IMR-90 (cell line): ENCODE data around the gene SYNGR4. TPM values are rescaled to one million over a fixed set of nuclear protein-coding genes. Genes with fewer than 3 reads are reported as not detected.

Experiments used
- ATAC-seq: fragments of 200-7000 bp; cut with Tn5 transposase; 2 replicates; pipeline ENCODE4 v1.9.1; 2020; ENCODE audit warnings: low read depth, mild to moderate bottlenecking, moderate library complexity
- BruUV-seq: library from RNA; stranded (reverse); fragments of 400-500 nt; replicated peaks from 2 replicates; lab custom pipeline; 2021; lab: Mats Ljungman, UMichigan
- CTCF ChIA-PET: fragments of 300-600 bp; formaldehyde crosslinking; extraction: SDS; loops from one replicate; lab custom pipeline; 2021; ENCODE audit warnings: antibody characterized with exemption; lab: Yijun Ruan, JAX
- POLR2A ChIA-PET: fragments of 300-600 bp; sonication (Branson Sonifier 250); formaldehyde crosslinking; loops from one replicate; lab custom pipeline; 2022; ENCODE audit warnings: antibody characterized with exemption; ENCODE audit not compliant: unreplicated experiment; lab: Charles Lee
- DNase-seq: peaks from one replicate; pipeline ENCODE4 v3.0.0; 2013
- H2AFZ ChIP-seq: replicated peaks from 2 replicates; pipeline ENCODE3; 2013; ENCODE audit warnings: low read length, mild to moderate bottlenecking; ENCODE audit not compliant: poor library complexity
- H2AK5ac ChIP-seq: 2 replicates; pipeline ENCODE4 v1.6.1; 2013; ENCODE audit warnings: low read depth, low read length, inconsistent platforms
- H2AK9ac ChIP-seq: replicated peaks from 2 replicates; pipeline ENCODE3; 2013; ENCODE audit warnings: mild to moderate bottlenecking, low read depth, low read length, moderate library complexity; ENCODE audit not compliant: poor library complexity
- H2BK120ac ChIP-seq: 2 replicates; pipeline ENCODE4 v1.6.1; 2013; ENCODE audit warnings: low read depth, low read length, inconsistent platforms
- H2BK15ac ChIP-seq: 3 replicates; pipeline ENCODE4 v1.6.1; 2013; ENCODE audit warnings: low read depth, low read length, inconsistent platforms
- H2BK20ac ChIP-seq: 2 replicates; pipeline ENCODE4 v1.6.1; 2013; ENCODE audit warnings: low read depth, mild to moderate bottlenecking, inconsistent platforms, low read length, moderate library complexity
- H2BK5ac ChIP-seq: 2 replicates; pipeline ENCODE4 v1.6.1; 2013; ENCODE audit warnings: mild to moderate bottlenecking, low read depth, low read length, inconsistent platforms; ENCODE audit not compliant: poor library complexity, severe bottlenecking
- H3K14ac ChIP-seq: replicated peaks from 2 replicates; pipeline ENCODE4 v1.6.1; 2013; ENCODE audit warnings: low read depth, low read length, inconsistent platforms
- H3K18ac ChIP-seq: 2 replicates; pipeline ENCODE4 v1.6.1; 2013; ENCODE audit warnings: low read depth, low read length, control low read depth
- H3K23ac ChIP-seq: 2 replicates; pipeline ENCODE4 v1.6.1; 2013; ENCODE audit warnings: low read depth, low read length, inconsistent platforms
- H3K27ac ChIP-seq: 2 replicates; pipeline ENCODE4 v1.5.1; 2013; ENCODE audit warnings: mild to moderate bottlenecking, control low read depth, low read length; ENCODE audit not compliant: insufficient read depth
- H3K27me3 ChIP-seq: 2 replicates; pipeline ENCODE4 v1.6.1; 2013; ENCODE audit warnings: low read length; ENCODE audit not compliant: control insufficient read depth, insufficient read depth
- H3K36me3 ChIP-seq: 2 replicates; pipeline ENCODE4 v1.6.1; 2013; ENCODE audit warnings: low read length, mixed read lengths; ENCODE audit not compliant: control insufficient read depth, insufficient read depth
- H3K4ac ChIP-seq: 2 replicates; pipeline ENCODE4 v1.6.1; 2013; ENCODE audit warnings: low read depth, low read length, inconsistent platforms
- H3K4me1 ChIP-seq: 2 replicates; pipeline ENCODE4 v1.6.1; 2013; ENCODE audit warnings: low read length, mixed read lengths; ENCODE audit not compliant: control insufficient read depth, insufficient read depth
- H3K4me2 ChIP-seq: 2 replicates; pipeline ENCODE4 v1.6.1; 2013; ENCODE audit warnings: low read depth, mild to moderate bottlenecking, control low read depth, low read length, moderate library complexity
- H3K4me3 ChIP-seq: 2 replicates; pipeline ENCODE4 v1.5.1; 2013; ENCODE audit warnings: low read depth, mild to moderate bottlenecking, control low read depth, low read length, moderate library complexity; ENCODE audit not compliant: insufficient read depth
- H3K56ac ChIP-seq: 2 replicates; pipeline ENCODE4 v1.6.1; 2013; ENCODE audit warnings: low read length, inconsistent platforms; ENCODE audit not compliant: insufficient read depth; ENCODE audit errors: extremely low read depth
- H3K79me1 ChIP-seq, 2 experiments: 2 replicates each; pipeline ENCODE4 v1.6.1; 2013; ENCODE audit warnings: low read length in 2 of 2, inconsistent platforms in 1 of 2, low read depth in 1 of 2
- H3K9ac ChIP-seq: 2 replicates; pipeline ENCODE4 v1.6.1; 2013; ENCODE audit warnings: low read depth, low read length, control low read depth
- H3K9me1 ChIP-seq: 2 replicates; pipeline ENCODE4 v1.6.1; 2013; ENCODE audit warnings: low read length, inconsistent platforms; ENCODE audit not compliant: insufficient read depth
- H3K9me3 ChIP-seq: 2 replicates; pipeline ENCODE4 v1.6.1; 2013; ENCODE audit warnings: low read length; ENCODE audit not compliant: control insufficient read depth, insufficient read depth
- H4K20me1 ChIP-seq: 2 replicates; pipeline ENCODE4 v1.6.1; 2013; ENCODE audit warnings: low read length, inconsistent platforms; ENCODE audit not compliant: insufficient read depth
- H4K5ac ChIP-seq: 2 replicates; pipeline ENCODE4 v1.6.1; 2013; ENCODE audit warnings: mild to moderate bottlenecking, low read depth, low read length, control low read depth
- H4K8ac ChIP-seq, 2 experiments: 2 replicates each; pipeline ENCODE4 v1.6.1; 2013; ENCODE audit warnings: low read depth in 2 of 2, low read length in 2 of 2, control low read depth in 1 of 2, inconsistent platforms in 1 of 2
- H4K91ac ChIP-seq: 2 replicates; pipeline ENCODE4 v1.6.1; 2013; ENCODE audit warnings: low read depth, low read length, inconsistent platforms; ENCODE audit not compliant: insufficient read depth
- BHLHE40 ChIP-seq: fragments of 150-350 bp; IDR thresholded peaks from 2 replicates; pipeline ENCODE4 v1.6.1; 2016; ENCODE audit warnings: mild to moderate bottlenecking, low read depth, low read length
- CEBPB ChIP-seq: IDR thresholded peaks from 2 replicates; pipeline ENCODE4 v1.6.1; 2012; ENCODE audit warnings: low read depth, low read length, improper control_type of control experiment
- CHD1 ChIP-seq: IDR thresholded peaks from 2 replicates; pipeline ENCODE4 v1.6.1; 2012; ENCODE audit warnings: low read depth, low read length, improper control_type of control experiment
- ELK1 ChIP-seq: fragments of 150-350 bp; IDR thresholded peaks from 2 replicates; pipeline ENCODE4 v1.6.1; 2016; ENCODE audit warnings: low read depth, mild to moderate bottlenecking, low read length, moderate library complexity, borderline replicate concordance
- FOS ChIP-seq: fragments of 150-350 bp; IDR thresholded peaks from 2 replicates; pipeline ENCODE4 v1.6.1; 2016; ENCODE audit warnings: low read depth, low read length
- MAFK ChIP-seq: IDR thresholded peaks from 2 replicates; pipeline ENCODE4 v1.6.1; 2012; ENCODE audit warnings: low read depth, low read length, improper control_type of control experiment
- MXI1 ChIP-seq: IDR thresholded peaks from 2 replicates; pipeline ENCODE4 v1.6.1; 2012; ENCODE audit warnings: low read depth, mild to moderate bottlenecking, low read length, moderate library complexity, borderline replicate concordance
- NFE2L2 ChIP-seq: fragments of 150-350 bp; IDR thresholded peaks from 2 replicates; pipeline ENCODE4 v1.6.1; 2016; ENCODE audit warnings: low read depth, mild to moderate bottlenecking, low read length
- POLR2A ChIP-seq: IDR thresholded peaks from 2 replicates; pipeline ENCODE4 v1.6.1; 2012; ENCODE audit warnings: mild to moderate bottlenecking, low read depth, low read length
- RCOR1 ChIP-seq: IDR thresholded peaks from 2 replicates; pipeline ENCODE4 v1.6.1; 2012; ENCODE audit warnings: mild to moderate bottlenecking, low read length, improper control_type of control experiment; ENCODE audit not compliant: insufficient replicate concordance
- SMC3 ChIP-seq: fragments of 150-350 bp; IDR thresholded peaks from 2 replicates; pipeline ENCODE4 v1.6.1; 2016; ENCODE audit warnings: low read depth, mild to moderate bottlenecking, antibody characterized with exemption, low read length, moderate library complexity
- USF2 ChIP-seq: fragments of 150-350 bp; IDR thresholded peaks from 2 replicates; pipeline ENCODE4 v1.6.1; 2017; ENCODE audit warnings: mild to moderate bottlenecking, antibody characterized with exemption, low read length, low read depth
- WGBS, 2 experiments: methylation state at CpG; one replicate each; pipeline versions ENCODE4 v1.1.5 to v1.1.7; 2013; ENCODE audit warnings: missing lambda C conversion rate in 2 of 2; ENCODE audit not compliant: insufficient read length in 1 of 2; ENCODE audit errors: extremely low coverage in 2 of 2; 5-methylcytosine and 5-hydroxymethylcytosine counted together
- dilution Hi-C: fragments of 300-500 bp; cut with HindIII; formaldehyde crosslinking; loops from one replicate; pipeline ENCODE4 v1.14.3; 2018; ENCODE audit warnings: low sequenced_read_pairs; ENCODE audit not compliant: unreplicated experiment
- in situ Hi-C: fragments of 300-500 bp; cut with MboI; formaldehyde crosslinking; loops from 3 replicates; pipeline ENCODE4 v1.14.3; 2019; ENCODE audit warnings: low sequenced_read_pairs, inconsistent platforms, mixed read lengths
- intact Hi-C: fragments of 100-400 bp; cut with micrococcal nuclease; formaldehyde crosslinking; loops from 2 replicates; pipeline ENCODE4 v1.10.0; 2022
- polyA plus RNA-seq, 3 experiments: library from polyadenylated mRNA; depleted of rRNA; stranded (reverse); fragments of >200 nt; gene quantifications; 2 replicates each; pipeline ENCODE4 v1.2.3, GENCODE V29; 2012; ENCODE audit warnings: low replicate concordance in 1 of 3
- total RNA-seq: library from RNA; depleted of rRNA; stranded (reverse); fragments of >200 nt; gene quantifications from 2 replicates; pipeline ENCODE4 v1.2.3, GENCODE V29; 2012

SYNGR4 gene
- total and polyA plus RNA-seq, 2 of the 4 experiments (the other 2 are of a cell fraction): not detected

GRCh38 chr19:48395499-48395898 is 31.3 kb downstream of the SYNGR4 start:
- H3K4me2 ChIP-seq: no peak overlapping the region
- H4K91ac ChIP-seq: no peak overlapping the region
- H3K27me3 ChIP-seq: peaks cover 54% of the 10 kb centered on the region
- H3K9me3 ChIP-seq: no peaks in the 10 kb centered on the region
- H3K4ac ChIP-seq: no peak overlapping the region
- in situ Hi-C loops: no loop called here
- H3K4me1 ChIP-seq: peaks cover 4% of the 10 kb centered on the region; the same call in 1 of the 2 replicates
- peaks cover 3% of the 10 kb centered on the region; the same call in 1 of the 2 replicates for H3K9me1 ChIP-seq
- H2BK120ac ChIP-seq: no peak overlapping the region
- H2AFZ ChIP-seq: peak overlapping the region; percentile 32
- no TSS peak for BruUV-seq
- H4K8ac ChIP-seq: no peak overlapping the region
- H2BK20ac ChIP-seq: no peak overlapping the region
- H3K9ac ChIP-seq: no peak overlapping the region
- 48% methylated on average over 2 of the region's 9 CpGs; no CpG with 5 or more reads in 1 of the 2 experiments for WGBS, 2 experiments
- no peak overlapping the region for H3K23ac ChIP-seq
- H3K79me1 ChIP-seq: peaks cover 0 to 7% of the 10 kb centered on the region in 2 experiments; a peak in 3 of 4 replicates
- ChIA-PET CTCF (no interaction called here), POLR2A (no interaction called here)
- TF ChIP-seq CHD1 (no peak), POLR2A (no peak), MAFK (no peak), ELK1 (no peak), BHLHE40 (no peak), FOS (no peak), MXI1 (no peak), RCOR1 (no peak), NFE2L2 (no peak), SMC3 (no peak), CEBPB (no peak), USF2 (no peak)
- no peaks in the 10 kb centered on the region; the same call in 1 of the 2 replicates for H4K20me1 ChIP-seq
- H3K18ac ChIP-seq: no peak overlapping the region
- ATAC-seq: no peak
- H3K14ac ChIP-seq: no peak overlapping the region
- no peak overlapping the region for H3K4me3 ChIP-seq
- no peak overlapping the region for H2AK9ac ChIP-seq
- DNase-seq: no peak
- no peak overlapping the region for H3K56ac ChIP-seq
- H2AK5ac ChIP-seq: no peak overlapping the region
- no peak overlapping the region for H3K27ac ChIP-seq
- intact Hi-C loops: loop anchor here (10.0 kb wide), 1 partner anchor 71 kb away; the partner anchor contains the start of gene EMP3
- no peak overlapping the region for H2BK15ac ChIP-seq
- H4K5ac ChIP-seq: no peak overlapping the region
- no peak overlapping the region for H2BK5ac ChIP-seq
- no peaks in the 10 kb centered on the region for H3K36me3 ChIP-seq
- dilution Hi-C loops: no loop called here
